GM19467 (cell line): ENCODE results near the gene CTSG.
"Not testable (repeated sequence)": the region's sequence is repeated elsewhere in the genome, so short reads cannot be mapped to it uniquely, and the experiment has no call there.

Experiments
- ATAC-seq: cut with Tn5 transposase; IDR thresholded peaks from one replicate; pipeline ENCODE4 v1.9.1; 2021; ENCODE audit warnings: mild to moderate bottlenecking, moderate library complexity; ENCODE audit not compliant: unreplicated experiment

Gene CTSG

DNA sequence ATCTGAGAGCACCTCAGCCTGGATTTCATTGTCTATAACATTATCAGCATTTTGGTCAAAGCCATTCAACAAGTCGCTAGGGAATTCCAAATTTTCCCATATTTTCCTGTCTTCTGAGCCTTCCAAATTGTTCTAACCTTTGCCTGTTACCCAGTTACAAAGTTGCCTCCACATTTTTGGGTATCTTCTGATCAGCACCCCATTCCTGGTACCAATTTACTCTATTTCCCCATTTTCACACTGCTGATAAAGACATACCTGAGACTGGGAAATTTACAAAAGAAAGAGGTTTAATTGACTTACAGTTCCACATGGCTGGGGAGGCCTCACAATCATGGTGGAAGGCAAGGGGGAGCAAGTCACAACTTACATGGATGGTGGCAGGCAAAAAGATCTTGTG, 27.0 kb downstream of the CTSG start:
- ATAC-seq: not testable (repeated sequence)

- no peak for ATAC-seq
Observed at GRCh38 chr14:24542346-24542936, 33.6 kb downstream of the CTSG start.

- ATAC-seq: no peak
Observed at GRCh38 chr14:24535737-24536136, 40.3 kb downstream of the CTSG start.

GRCh38 chr14:24534286-24534685, 41.8 kb downstream of the CTSG start:
- ATAC-seq: no peak

- not testable (repeated sequence) for ATAC-seq
Observed at GRCh38 chr14:24525877-24526620, 50.0 kb downstream of the CTSG start.
